ENCODE data around the gene CD84. TPM values are rescaled to one million over a fixed set of nuclear protein-coding genes. Genes with fewer than 3 reads are reported as not detected.
A peak's percentile ranks its signal among the peaks of the same experiment; 100 is the strongest.
"Not testable (repeated sequence)": the region's sequence is repeated elsewhere in the genome, so short reads cannot be mapped to it uniquely, and the experiment has no call there.

The CD84 gene
- total RNA-seq, 4 donors from 2014 or later = 2.4 to 12.0 (median 6.2) TPM

DNA sequence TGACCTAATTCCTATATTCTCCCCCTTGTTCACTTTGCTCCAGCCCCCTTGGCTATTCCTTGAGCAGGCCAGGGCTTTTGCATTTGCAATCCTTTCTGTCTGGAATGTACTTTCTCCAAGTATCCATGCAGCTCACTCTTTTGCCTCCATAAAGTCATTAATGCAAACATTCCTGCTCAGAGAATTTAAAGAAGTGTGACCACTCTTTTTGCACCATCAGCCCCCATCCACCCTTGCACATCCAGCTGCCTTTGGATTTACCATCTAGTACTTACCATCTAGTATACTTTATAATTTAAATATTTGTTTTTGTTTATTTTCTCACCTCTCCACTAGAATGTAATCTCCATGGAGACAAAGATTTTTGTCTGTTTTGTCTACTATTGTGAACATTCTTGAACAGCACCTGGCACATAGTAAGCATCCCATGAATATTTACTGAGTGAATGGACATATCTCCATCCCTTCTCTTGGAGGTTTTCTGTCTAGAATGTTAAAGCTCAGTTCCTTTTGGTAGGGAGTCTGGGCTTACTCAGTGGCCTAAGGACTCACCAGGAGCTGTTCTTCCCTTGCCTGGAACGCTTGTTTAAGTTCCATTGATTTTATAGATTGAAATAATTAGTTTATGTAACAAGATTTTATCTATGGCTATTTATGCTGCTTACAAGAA, 78.8 kb downstream of the CD84 start:
- Histone ChIP-seq H3K9me3 (peaks cover 0 to 20% (median 2%) of the 10 kb centered on the region in 4 donors), H3K36me3 (no peaks in the 10 kb centered on the region), H3K4me3 (no peak overlapping the region), H3K4me1 (no peaks in the 10 kb centered on the region), H3K27me3 (no peaks in the 10 kb centered on the region), H3K27ac (peak overlapping the region in 3 of 4 donors; percentile 12 to 28 (median 21))
- DNase-seq (ENCODE audit: low spot score in 2 of 2) = no peak
- no peak for TF ChIP-seq EP300 (IDR thresholded peaks at IDR 0.05)
- TF ChIP-seq POLR2A (IDR thresholded peaks at IDR 0.05) = no peak
- TF ChIP-seq, protein P1, sequence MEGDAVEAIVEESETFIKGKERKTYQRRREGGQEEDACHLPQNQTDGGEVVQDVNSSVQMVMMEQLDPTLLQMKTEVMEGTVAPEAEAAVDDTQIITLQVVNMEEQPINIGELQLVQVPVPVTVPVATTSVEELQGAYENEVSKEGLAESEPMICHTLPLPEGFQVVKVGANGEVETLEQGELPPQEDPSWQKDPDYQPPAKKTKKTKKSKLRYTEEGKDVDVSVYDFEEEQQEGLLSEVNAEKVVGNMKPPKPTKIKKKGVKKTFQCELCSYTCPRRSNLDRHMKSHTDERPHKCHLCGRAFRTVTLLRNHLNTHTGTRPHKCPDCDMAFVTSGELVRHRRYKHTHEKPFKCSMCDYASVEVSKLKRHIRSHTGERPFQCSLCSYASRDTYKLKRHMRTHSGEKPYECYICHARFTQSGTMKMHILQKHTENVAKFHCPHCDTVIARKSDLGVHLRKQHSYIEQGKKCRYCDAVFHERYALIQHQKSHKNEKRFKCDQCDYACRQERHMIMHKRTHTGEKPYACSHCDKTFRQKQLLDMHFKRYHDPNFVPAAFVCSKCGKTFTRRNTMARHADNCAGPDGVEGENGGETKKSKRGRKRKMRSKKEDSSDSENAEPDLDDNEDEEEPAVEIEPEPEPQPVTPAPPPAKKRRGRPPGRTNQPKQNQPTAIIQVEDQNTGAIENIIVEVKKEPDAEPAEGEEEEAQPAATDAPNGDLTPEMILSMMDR (IDR thresholded peaks at IDR 0.05) = no peak
- WGBS, 2 donors = 55 to 57% methylated on average over 1 of the region's 1 CpG

- H3K27ac ChIP-seq = peak overlapping the region in 3 of 4 donors; percentile 19 to 43 (median 21)
- no peak overlapping the region for H3K4me3 ChIP-seq
- no peaks in the 10 kb centered on the region for H3K4me1 ChIP-seq
- peak in 1 of 2 donors; percentile 26 for DNase-seq (ENCODE audit: low spot score in 2 of 2)
- no peaks in the 10 kb centered on the region for H3K36me3 ChIP-seq
- WGBS, 2 donors = 80 to 88% methylated on average over 1 of the region's 1 CpG
- no peaks in the 10 kb centered on the region for H3K27me3 ChIP-seq
- H3K9me3 ChIP-seq = peaks cover 0 to 14% (median 1%) of the 10 kb centered on the region in 4 donors
- peak in 1 of 2 donors; percentile 71 for TF ChIP-seq EP300 (IDR thresholded peaks at IDR 0.05)
- TF ChIP-seq POLR2A (IDR thresholded peaks at IDR 0.05) = no peak
Measured at GRCh38 chr1:160499631-160500030, 79.7 kb downstream of the CD84 start.

- DNase-seq (ENCODE audit: low spot score in 2 of 2); H3K4me1 ChIP-seq; H3K4me3 ChIP-seq; H3K36me3 ChIP-seq; H3K27me3 ChIP-seq; H3K27ac ChIP-seq: not testable (repeated sequence)
- peaks cover 0 to 16% (median 1%) of the 10 kb centered on the region in 4 donors for H3K9me3 ChIP-seq
- 80 to 89% methylated on average over 3 of the region's 3 CpGs for WGBS, 2 donors
Measured at GRCh38 chr1:160498301-160499065, 80.8 kb downstream of the CD84 start.

DNA sequence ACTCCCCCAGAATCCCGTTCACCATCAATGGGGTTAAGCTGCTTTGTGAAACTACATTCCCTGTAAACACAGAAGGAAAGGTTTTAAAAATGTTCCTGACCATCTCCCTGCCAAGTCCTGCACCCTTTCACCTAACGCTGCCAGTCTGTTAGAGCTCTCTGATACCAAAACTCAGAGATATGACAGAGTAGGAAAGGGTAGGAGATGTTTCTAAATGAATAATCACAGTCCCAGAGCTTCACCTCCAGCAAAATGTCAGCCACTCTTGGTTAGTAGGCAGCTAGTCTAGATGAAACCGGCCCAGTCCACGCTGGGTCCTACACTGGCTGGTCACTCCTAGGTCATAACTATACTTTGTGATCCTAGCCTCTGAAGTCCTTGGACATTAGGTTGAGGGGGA, 83.0 kb downstream of the CD84 start:
- H3K27ac ChIP-seq = no peak overlapping the region
- no peak for DNase-seq (ENCODE audit: low spot score in 2 of 2)
- H3K4me3 ChIP-seq = no peak overlapping the region
- WGBS, 2 donors = 78 to 89% methylated on average over 4 of the region's 4 CpGs
- TF ChIP-seq, protein P1 (IDR thresholded peaks at IDR 0.05) = no peak
- TF ChIP-seq EP300 (IDR thresholded peaks at IDR 0.05) (no peak), POLR2A (IDR thresholded peaks at IDR 0.05) (no peak)
- no peaks in the 10 kb centered on the region for H3K27me3 ChIP-seq
- no peaks in the 10 kb centered on the region for H3K36me3 ChIP-seq
- no peaks in the 10 kb centered on the region for H3K4me1 ChIP-seq
- H3K9me3 ChIP-seq = peaks cover 0 to 16% (median 1%) of the 10 kb centered on the region in 4 donors

DNA sequence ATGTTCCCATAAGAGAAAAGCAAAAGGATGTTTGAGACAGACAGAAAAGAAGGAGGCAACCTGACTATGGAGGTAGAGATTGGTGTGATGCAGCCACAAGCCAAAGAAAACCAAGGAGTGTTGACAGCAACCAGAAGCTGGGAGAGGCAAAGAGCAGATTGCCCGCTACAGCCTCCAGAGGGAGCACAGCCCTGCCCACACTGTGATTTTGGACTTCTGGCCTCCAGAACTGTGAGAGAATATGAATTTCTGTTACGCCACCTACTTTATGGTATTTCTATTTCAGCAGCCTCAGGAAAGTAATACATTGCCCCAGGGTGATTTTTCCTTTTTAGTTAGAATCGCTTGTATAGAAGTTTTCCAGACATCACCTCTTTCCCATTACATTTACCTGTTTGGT, 84.7 kb downstream of the CD84 start:
- TF ChIP-seq, protein P1 (IDR thresholded peaks at IDR 0.05) = no peak
- TF ChIP-seq POLR2A (IDR thresholded peaks at IDR 0.05) = no peak
- no peak for TF ChIP-seq EP300 (IDR thresholded peaks at IDR 0.05)
- Histone ChIP-seq H3K4me3 (no peak overlapping the region), H3K27me3 (no peaks in the 10 kb centered on the region), H3K36me3 (no peaks in the 10 kb centered on the region), H3K27ac (no peak overlapping the region), H3K9me3 (peaks cover 0 to 16% (median 1%) of the 10 kb centered on the region in 4 donors), H3K4me1 (no peaks in the 10 kb centered on the region)
- 82 to 89% methylated on average over 3 of the region's 3 CpGs for WGBS, 2 donors
- no peak for DNase-seq (ENCODE audit: low spot score in 2 of 2)

GRCh38 chr1:160492617-160493016, 86.7 kb downstream of the CD84 start:
- Histone ChIP-seq H3K9me3 (peaks cover 0 to 5% (median 0%) of the 10 kb centered on the region in 4 donors), H3K4me1 (no peaks in the 10 kb centered on the region), H3K4me3 (no peak overlapping the region), H3K27ac (no peak overlapping the region), H3K36me3 (no peaks in the 10 kb centered on the region), H3K27me3 (no peaks in the 10 kb centered on the region)
- no peak for DNase-seq (ENCODE audit: low spot score in 2 of 2)
- TF ChIP-seq EP300 (IDR thresholded peaks at IDR 0.05) = no peak
- TF ChIP-seq, protein P1 (IDR thresholded peaks at IDR 0.05) = no peak
- no peak for TF ChIP-seq POLR2A (IDR thresholded peaks at IDR 0.05)
- 74 to 78% methylated on average over 2 of the region's 2 CpGs for WGBS, 2 donors
